K562 (cell line): ENCODE measurements around the gene ZNF649. TPM values are rescaled to one million over a fixed set of nuclear protein-coding genes. Genes with fewer than 3 reads are reported as not detected.

Experiments
- ATAC-seq: fragments of 200-7000 bp; cut with Tn5 transposase; 3 replicates; pipeline ENCODE4 v1.9.1; 2020; ENCODE audit warnings: moderate library complexity
- BruUV-seq: library from RNA; stranded (reverse); fragments of 400-500 nt; replicated peaks from 2 replicates; lab custom pipeline; 2021; lab: Mats Ljungman, UMichigan
- CTCF ChIA-PET: fragments of 300-600 bp; formaldehyde crosslinking; extraction: SDS; loops from one replicate; lab custom pipeline; 2021; ENCODE audit warnings: low intra/inter-chr PET ratio; lab: Yijun Ruan, JAX
- POLR2A ChIA-PET: fragments of 300-600, 350-650 bp; sonication (Branson Sonifier 250); formaldehyde crosslinking; extraction: SDS; loops from one replicate; lab custom pipeline; 2021; ENCODE audit warnings: antibody characterized with exemption, inconsistent platforms; lab: Yijun Ruan, JAX
- DNase-seq, 4 experiments: peaks; one replicate each; pipeline versions ENCODE4 v3.0.0 to v3.0.0-alpha.2; 2011 to 2018; ENCODE audit warnings: low spot score in 3 of 4, mixed read lengths in 3 of 4; ENCODE audit errors: extremely low read depth in 1 of 4
- FAIRE-seq: peaks from 2 replicates; lab custom pipeline; 2011; peaks lifted over from hg19 to GRCh38; lab: Jason Lieb, UNC
- H2AFZ ChIP-seq: 2 replicates; pipeline ENCODE4 v1.6.0; 2011; ENCODE audit warnings: low read depth, low read length, control low read depth, inconsistent platforms
- H3K27ac ChIP-seq: fragments of 200-600 bp; 3 replicates; pipeline ENCODE4 v1.8.0; 2011; ENCODE audit warnings: low read depth, mild to moderate bottlenecking, control low read depth, inconsistent platforms, low read length, moderate library complexity, mixed read lengths; ENCODE audit errors: extremely low read depth
- H3K27me3 ChIP-seq, 2 experiments: fragments of 300-600 bp in 1 of 2; 2 replicates in 1 of 2; 3 replicates in 1 of 2; pipeline versions ENCODE4 v1.6.0 to v1.8.0; 2011; ENCODE audit warnings: inconsistent platforms in 2 of 2, low read length in 2 of 2, mild to moderate bottlenecking in 1 of 2, mixed read lengths in 1 of 2, moderate library complexity in 1 of 2; ENCODE audit not compliant: control insufficient read depth in 2 of 2, insufficient read depth in 2 of 2
- H3K36me3 ChIP-seq: fragments of 300-600 bp; 3 replicates; pipeline ENCODE4 v1.8.0; 2011; ENCODE audit warnings: mild to moderate bottlenecking, low read length, inconsistent platforms; ENCODE audit not compliant: control insufficient read depth, insufficient read depth
- H3K4me1 ChIP-seq, 2 experiments: fragments of 200-600 bp in 1 of 2; replicated peaks in 1 of 2; 2 replicates in 1 of 2; 3 replicates in 1 of 2; pipeline versions ENCODE4 v1.5.1 to v1.8.0; 2011; ENCODE audit warnings: inconsistent platforms in 2 of 2, low read length in 2 of 2, mild to moderate bottlenecking in 1 of 2, mixed read lengths in 1 of 2, moderate library complexity in 1 of 2; ENCODE audit not compliant: control insufficient read depth in 2 of 2, insufficient read depth in 2 of 2
- H3K4me2 ChIP-seq: 2 replicates; pipeline ENCODE4 v1.6.1; 2011; ENCODE audit warnings: low read length, control low read depth, inconsistent platforms, mixed read lengths; ENCODE audit not compliant: insufficient read depth
- H3K4me3 ChIP-seq: fragments of 200-600 bp; sonication (generic), shearing (Covaris generic); 2 replicates; pipeline ENCODE4 v1.5.1; 2016; ENCODE audit warnings: control low read depth, inconsistent platforms
- H3K79me2 ChIP-seq: fragments of 200-600 bp; 3 replicates; pipeline ENCODE4 v1.8.0; 2011; ENCODE audit warnings: low read length, inconsistent platforms; ENCODE audit not compliant: control insufficient read depth, insufficient read depth
- H3K9ac ChIP-seq, 2 experiments: 2 replicates each; pipeline versions ENCODE4 v1.6.0 to v1.6.1; 2011; ENCODE audit warnings: low read depth in 2 of 2, low read length in 2 of 2, control low read depth in 1 of 2, inconsistent platforms in 1 of 2, mild to moderate bottlenecking in 1 of 2, mixed read lengths in 1 of 2; ENCODE audit not compliant: insufficient read depth in 1 of 2
- H3K9me1 ChIP-seq: one replicate; pipeline ENCODE4 v1.6.0; 2011; ENCODE audit warnings: inconsistent platforms, mild to moderate bottlenecking, low read length, moderate library complexity; ENCODE audit not compliant: control insufficient read depth, insufficient read depth
- H3K9me3 ChIP-seq: replicated peaks from 2 replicates; pipeline ENCODE4 v1.5.1; 2011; ENCODE audit warnings: low read depth, low read length, inconsistent platforms; ENCODE audit not compliant: control insufficient read depth, insufficient read depth
- H4K20me1 ChIP-seq: replicated peaks from 2 replicates; pipeline ENCODE4 v1.6.1; 2011; ENCODE audit warnings: low read length, inconsistent platforms, mixed read lengths; ENCODE audit not compliant: control insufficient read depth, insufficient read depth
- CEBPB ChIP-seq: fragments of 450-650 bp; IDR thresholded peaks from 2 replicates; pipeline ENCODE4 v1.6.1; 2016; ENCODE audit warnings: missing genetic modification characterization, missing compliant biosample characterization
- CEBPG ChIP-seq, 3 experiments: fragments of 200-800 bp in 1 of 3; sonication (Bioruptor generic) in 1 of 3; sonication (generic) in 1 of 3; formaldehyde crosslinking in 1 of 3; IDR thresholded peaks in 2 of 3; conservative IDR thresholded peaks in 1 of 3; 2 replicates each; pipeline versions ENCODE4 v1.6.1 to v1.8.0; 2016 to 2022; ENCODE audit warnings: missing compliant biosample characterization in 2 of 3, missing genetic modification characterization in 2 of 3, mild to moderate bottlenecking in 1 of 3, missing genetic modification reagents in 1 of 3
- ZFP36 ChIP-seq: fragments of 150-350 bp; IDR thresholded peaks from 2 replicates; pipeline ENCODE4 v1.6.1; 2018; ENCODE audit warnings: low read length, low read depth; ENCODE audit not compliant: partially characterized antibody
- ZNF41 ChIP-seq: fragments of 250-450 bp; sonication (Bioruptor Pico); conservative IDR thresholded peaks from 2 replicates; pipeline ENCODE4 v1.4.0; 2020; ENCODE audit warnings: mild to moderate bottlenecking
- WGBS: fragments of 100-300 bp; shearing (Covaris generic); methylation state at CpG from one replicate; pipeline ENCODE4 v1.1.6; 2016; ENCODE audit warnings: low coverage, mixed read lengths; ENCODE audit not compliant: insufficient coverage; ENCODE audit errors: missing lambda C conversion rate; 5-methylcytosine and 5-hydroxymethylcytosine counted together
- in situ Hi-C: fragments of 300-500 bp; cut with MboI; formaldehyde crosslinking; loops from 4 replicates; pipeline ENCODE4 v1.15.0; 2018; ENCODE audit warnings: inconsistent platforms, mixed read lengths
- intact Hi-C: fragments of 100-400 bp; cut with micrococcal nuclease; formaldehyde crosslinking; loops from 2 replicates; pipeline ENCODE4 v1.14.2; 2022
- polyA plus RNA-seq, 8 experiments: library from polyadenylated mRNA; depleted of rRNA in 4 of 8; stranded (reverse) in 5 of 8; unstranded in 3 of 8; fragments of >200 nt; fragmentation: Nextera tagmentation in 2 of 8; fragmentation: Illumina TruSeq in 1 of 8; extraction: Ambion mirVana in 2 of 8; extraction: Trizol in 1 of 8; gene quantifications; 2 replicates each; pipeline versions ENCODE4 v1.2.1 to v1.2.3, GENCODE V29; 2011 to 2014; ENCODE audit warnings: inconsistent platforms in 1 of 8, missing spikeins in 1 of 8
- total RNA-seq, 7 experiments: library from RNA; depleted of rRNA in 6 of 7; stranded (reverse); fragments of >200 nt in 6 of 7; fragmentation: Illumina TruSeq in 2 of 7; extraction: Trizol in 2 of 7; gene quantifications; 2 replicates each; pipeline versions ENCODE4 v1.2.1 to v1.2.3, GENCODE V29; 2011 to 2021; ENCODE audit warnings: low replicate concordance in 1 of 7
- TF ChIP-seq, protein P1 (sequence below), 2 experiments: fragments of 450-650 bp in 1 of 2; sonication (generic) in 1 of 2; formaldehyde crosslinking in 1 of 2; IDR thresholded peaks in 1 of 2; conservative IDR thresholded peaks in 1 of 2; 2 replicates each; pipeline versions ENCODE4 v1.6.1 to v1.8.1; 2016 to 2023; ENCODE audit warnings: mild to moderate bottlenecking in 2 of 2, moderate library complexity in 2 of 2, inconsistent platforms in 1 of 2, missing genetic modification reagents in 1 of 2

The ZNF649 gene
- total and polyA plus RNA-seq, 9 of the 15 experiments (the other 6 are each of a cell fraction or from before 2014, with no cell fraction given), result 1.4 to 14.9 (median 8.3) TPM

DNA sequence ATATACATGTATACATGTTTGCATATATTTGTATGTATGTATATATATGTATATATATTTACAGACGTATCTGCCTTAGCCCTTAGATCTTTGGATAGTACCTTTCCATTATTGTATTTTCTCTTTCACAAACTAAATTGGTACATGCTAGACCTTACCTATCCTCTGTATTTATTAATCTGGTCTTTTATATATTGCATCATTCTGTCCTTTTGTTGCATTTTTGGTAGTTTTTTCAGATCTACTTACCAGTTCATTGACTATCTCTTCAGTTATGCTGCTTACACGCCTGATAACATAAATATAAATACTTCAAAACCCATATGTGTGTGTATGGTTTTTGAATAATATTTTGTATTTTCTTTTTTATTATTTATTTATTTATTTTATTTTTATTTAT, 34.1 kb upstream of the ZNF649 start:
- Histone ChIP-seq H3K36me3 (peaks cover 32% of the 10 kb centered on the region), H3K9me3 (0 out of 2 replicates have a peak, but pooled peaks cover 7% of the 10 kb centered on the region), H3K4me2 (no peak overlapping the region), H3K27me3 (no peaks in the 10 kb centered on the region), H3K9me1 (no peaks in the 10 kb centered on the region), H3K79me2 (no peaks in the 10 kb centered on the region)
- in situ Hi-C loops, result no loop called here
- CTCF ChIA-PET, result no interaction called here
- no peak for DNase-seq
- TF ChIP-seq CEBPB (tag), result 0 out of 2 replicates have a peak, but pooled peaks have one; percentile 14
- TF ChIP-seq ZNF41, result no peak
- TF ChIP-seq, protein P1, sequence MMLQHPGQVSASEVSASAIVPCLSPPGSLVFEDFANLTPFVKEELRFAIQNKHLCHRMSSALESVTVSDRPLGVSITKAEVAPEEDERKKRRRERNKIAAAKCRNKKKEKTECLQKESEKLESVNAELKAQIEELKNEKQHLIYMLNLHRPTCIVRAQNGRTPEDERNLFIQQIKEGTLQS (IDR thresholded peaks at IDR 0.05), result peak; percentile 51; the same call in 1 of the 2 replicates
- TF ChIP-seq, protein P1 (CRISPR knock-in tag; conservative IDR thresholded peaks at IDR 0.05), result no peak
- no peak for TF ChIP-seq CEBPG (CRISPR knock-in tag; IDR thresholded peaks at IDR 0.05)
- peak; percentile 22 to 75; a peak in 2 of 4 replicates for TF ChIP-seq CEBPG (tag; conservative IDR thresholded peaks at IDR 0.05 in 1 of 2, IDR thresholded peaks at IDR 0.05 in 1 of 2)
- no peak for TF ChIP-seq ZFP36
- TF ChIP-seq, all 486 proteins: peak for 3
- ATAC-seq (no peak), FAIRE-seq (no peak)
- 49% methylated on average over 2 of the region's 2 CpGs for WGBS
- BruUV-seq, result no TSS peak
- intact Hi-C loops, result no loop called here
- H4K20me1 ChIP-seq, result no peaks in the 10 kb centered on the region
- no peak overlapping the region for H3K4me3 ChIP-seq
- no peak overlapping the region for H3K9ac ChIP-seq
- POLR2A ChIA-PET, result no interaction called here
- no peaks in the 10 kb centered on the region for H3K4me1 ChIP-seq
- H3K27ac ChIP-seq, result no peak overlapping the region
- H2AFZ ChIP-seq, result no peak overlapping the region
